Measurements from ENCODE around the gene LARGE1. TPM values are rescaled to one million over a fixed set of nuclear protein-coding genes. Genes with fewer than 3 reads are reported as not detected.

The LARGE1 gene
- total RNA-seq, 1 experiment from 2014 or later = 1.5 TPM

DNA sequence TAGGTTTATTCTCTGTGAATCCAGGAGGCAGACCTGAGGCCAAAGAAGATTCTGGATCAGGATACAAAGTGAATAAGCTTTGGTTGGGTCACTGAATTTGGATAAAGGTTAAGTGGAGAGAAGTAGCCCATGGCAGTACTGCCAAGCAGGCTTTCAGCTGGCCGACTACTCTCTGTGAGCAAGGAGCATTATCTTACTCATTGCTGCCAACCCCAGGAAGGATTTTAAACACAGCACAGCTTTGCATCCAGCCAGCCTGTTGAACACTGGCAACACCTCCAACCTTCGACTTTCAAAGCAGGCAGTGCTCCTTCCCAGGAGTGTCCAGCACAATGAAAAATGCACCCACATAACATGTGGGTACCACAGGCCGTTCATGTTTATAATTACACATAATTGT is 498.4 kb downstream of the LARGE1 start:
- no peaks in the 10 kb centered on the region for H4K20me1 ChIP-seq (ENCODE audit: insufficient read depth)
- no peaks in the 10 kb centered on the region for H3K9me2 ChIP-seq (ENCODE audit: insufficient read depth)
- no peaks in the 10 kb centered on the region for H3K79me2 ChIP-seq (ENCODE audit: insufficient read depth, low read length)
- H3K27ac ChIP-seq (ENCODE audit: low read depth, low read length) = no peak overlapping the region
- ChIA-PET CTCF (no interaction called here), RAD21 (ENCODE audit: low non-redundant PET in 1 of 2, low total read pairs in 2 of 2, uncharacterized antibody in 2 of 2, unreplicated experiment in 2 of 2) (no interaction called here), POLR2A (no interaction called here)
- H2AFZ ChIP-seq (ENCODE audit: low read depth, low read length, poor library complexity, severe bottlenecking) = no peak overlapping the region
- no peaks in the 10 kb centered on the region for H3K36me3 ChIP-seq (ENCODE audit: control insufficient read depth in 1 of 2, insufficient read depth in 2 of 2, low read length in 2 of 2)
- TF ChIP-seq CEBPB (IDR thresholded peaks at IDR 0.05; ENCODE audit: low read depth) (no peak), ZNF274 (IDR thresholded peaks at IDR 0.05; ENCODE audit: low read depth, low read length) (no peak), TCF7L2 (IDR thresholded peaks at IDR 0.05; ENCODE audit: borderline replicate concordance, extremely low read depth, insufficient read depth, insufficient read length) (no peak), SP1 (IDR thresholded peaks at IDR 0.05; ENCODE audit: low read depth) (no peak), POLR2AphosphoS5 (IDR thresholded peaks at IDR 0.05; ENCODE audit: low read depth, low read length) (no peak), ELF1 (IDR thresholded peaks at IDR 0.05; ENCODE audit: borderline replicate concordance, low read depth) (no peak), EZH2 (IDR thresholded peaks at IDR 0.05) (no peak), CBX3 (IDR thresholded peaks at IDR 0.05; ENCODE audit: low read depth) (no peak), FOSL1 (IDR thresholded peaks at IDR 0.05; ENCODE audit: low read depth) (no peak), JUND (IDR thresholded peaks at IDR 0.05) (no peak), ZFX (IDR thresholded peaks at IDR 0.05) (no peak), YY1 (IDR thresholded peaks at IDR 0.05; ENCODE audit: extremely low read depth, insufficient replicate concordance, low read depth, low read length) (no peak), SRF (IDR thresholded peaks at IDR 0.05; ENCODE audit: low read depth) (no peak), RAD21 (IDR thresholded peaks at IDR 0.05; ENCODE audit: low read depth) (no peak), POLR2A (IDR thresholded peaks at IDR 0.05; ENCODE audit: borderline replicate concordance, extremely low read depth, insufficient read depth, insufficient read length) (no peak)
- TF ChIP-seq, protein P1, sequence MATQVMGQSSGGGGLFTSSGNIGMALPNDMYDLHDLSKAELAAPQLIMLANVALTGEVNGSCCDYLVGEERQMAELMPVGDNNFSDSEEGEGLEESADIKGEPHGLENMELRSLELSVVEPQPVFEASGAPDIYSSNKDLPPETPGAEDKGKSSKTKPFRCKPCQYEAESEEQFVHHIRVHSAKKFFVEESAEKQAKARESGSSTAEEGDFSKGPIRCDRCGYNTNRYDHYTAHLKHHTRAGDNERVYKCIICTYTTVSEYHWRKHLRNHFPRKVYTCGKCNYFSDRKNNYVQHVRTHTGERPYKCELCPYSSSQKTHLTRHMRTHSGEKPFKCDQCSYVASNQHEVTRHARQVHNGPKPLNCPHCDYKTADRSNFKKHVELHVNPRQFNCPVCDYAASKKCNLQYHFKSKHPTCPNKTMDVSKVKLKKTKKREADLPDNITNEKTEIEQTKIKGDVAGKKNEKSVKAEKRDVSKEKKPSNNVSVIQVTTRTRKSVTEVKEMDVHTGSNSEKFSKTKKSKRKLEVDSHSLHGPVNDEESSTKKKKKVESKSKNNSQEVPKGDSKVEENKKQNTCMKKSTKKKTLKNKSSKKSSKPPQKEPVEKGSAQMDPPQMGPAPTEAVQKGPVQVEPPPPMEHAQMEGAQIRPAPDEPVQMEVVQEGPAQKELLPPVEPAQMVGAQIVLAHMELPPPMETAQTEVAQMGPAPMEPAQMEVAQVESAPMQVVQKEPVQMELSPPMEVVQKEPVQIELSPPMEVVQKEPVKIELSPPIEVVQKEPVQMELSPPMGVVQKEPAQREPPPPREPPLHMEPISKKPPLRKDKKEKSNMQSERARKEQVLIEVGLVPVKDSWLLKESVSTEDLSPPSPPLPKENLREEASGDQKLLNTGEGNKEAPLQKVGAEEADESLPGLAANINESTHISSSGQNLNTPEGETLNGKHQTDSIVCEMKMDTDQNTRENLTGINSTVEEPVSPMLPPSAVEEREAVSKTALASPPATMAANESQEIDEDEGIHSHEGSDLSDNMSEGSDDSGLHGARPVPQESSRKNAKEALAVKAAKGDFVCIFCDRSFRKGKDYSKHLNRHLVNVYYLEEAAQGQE (IDR thresholded peaks at IDR 0.05; ENCODE audit: low read depth) = no peak
- TF ChIP-seq, protein P2, sequence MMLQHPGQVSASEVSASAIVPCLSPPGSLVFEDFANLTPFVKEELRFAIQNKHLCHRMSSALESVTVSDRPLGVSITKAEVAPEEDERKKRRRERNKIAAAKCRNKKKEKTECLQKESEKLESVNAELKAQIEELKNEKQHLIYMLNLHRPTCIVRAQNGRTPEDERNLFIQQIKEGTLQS (IDR thresholded peaks at IDR 0.05) = no peak
- TF ChIP-seq, protein P3, sequence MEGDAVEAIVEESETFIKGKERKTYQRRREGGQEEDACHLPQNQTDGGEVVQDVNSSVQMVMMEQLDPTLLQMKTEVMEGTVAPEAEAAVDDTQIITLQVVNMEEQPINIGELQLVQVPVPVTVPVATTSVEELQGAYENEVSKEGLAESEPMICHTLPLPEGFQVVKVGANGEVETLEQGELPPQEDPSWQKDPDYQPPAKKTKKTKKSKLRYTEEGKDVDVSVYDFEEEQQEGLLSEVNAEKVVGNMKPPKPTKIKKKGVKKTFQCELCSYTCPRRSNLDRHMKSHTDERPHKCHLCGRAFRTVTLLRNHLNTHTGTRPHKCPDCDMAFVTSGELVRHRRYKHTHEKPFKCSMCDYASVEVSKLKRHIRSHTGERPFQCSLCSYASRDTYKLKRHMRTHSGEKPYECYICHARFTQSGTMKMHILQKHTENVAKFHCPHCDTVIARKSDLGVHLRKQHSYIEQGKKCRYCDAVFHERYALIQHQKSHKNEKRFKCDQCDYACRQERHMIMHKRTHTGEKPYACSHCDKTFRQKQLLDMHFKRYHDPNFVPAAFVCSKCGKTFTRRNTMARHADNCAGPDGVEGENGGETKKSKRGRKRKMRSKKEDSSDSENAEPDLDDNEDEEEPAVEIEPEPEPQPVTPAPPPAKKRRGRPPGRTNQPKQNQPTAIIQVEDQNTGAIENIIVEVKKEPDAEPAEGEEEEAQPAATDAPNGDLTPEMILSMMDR (IDR thresholded peaks at IDR 0.05 in 2 of 3, conservative IDR thresholded peaks at IDR 0.05 in 1 of 3; ENCODE audit: borderline replicate concordance in 1 of 3, insufficient read depth in 1 of 3, low read depth in 2 of 3, low read length in 2 of 3) = no peak
- TF ChIP-seq, protein P4, sequence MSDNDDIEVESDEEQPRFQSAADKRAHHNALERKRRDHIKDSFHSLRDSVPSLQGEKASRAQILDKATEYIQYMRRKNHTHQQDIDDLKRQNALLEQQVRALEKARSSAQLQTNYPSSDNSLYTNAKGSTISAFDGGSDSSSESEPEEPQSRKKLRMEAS (IDR thresholded peaks at IDR 0.05) = no peak
- TF ChIP-seq, protein P5, sequence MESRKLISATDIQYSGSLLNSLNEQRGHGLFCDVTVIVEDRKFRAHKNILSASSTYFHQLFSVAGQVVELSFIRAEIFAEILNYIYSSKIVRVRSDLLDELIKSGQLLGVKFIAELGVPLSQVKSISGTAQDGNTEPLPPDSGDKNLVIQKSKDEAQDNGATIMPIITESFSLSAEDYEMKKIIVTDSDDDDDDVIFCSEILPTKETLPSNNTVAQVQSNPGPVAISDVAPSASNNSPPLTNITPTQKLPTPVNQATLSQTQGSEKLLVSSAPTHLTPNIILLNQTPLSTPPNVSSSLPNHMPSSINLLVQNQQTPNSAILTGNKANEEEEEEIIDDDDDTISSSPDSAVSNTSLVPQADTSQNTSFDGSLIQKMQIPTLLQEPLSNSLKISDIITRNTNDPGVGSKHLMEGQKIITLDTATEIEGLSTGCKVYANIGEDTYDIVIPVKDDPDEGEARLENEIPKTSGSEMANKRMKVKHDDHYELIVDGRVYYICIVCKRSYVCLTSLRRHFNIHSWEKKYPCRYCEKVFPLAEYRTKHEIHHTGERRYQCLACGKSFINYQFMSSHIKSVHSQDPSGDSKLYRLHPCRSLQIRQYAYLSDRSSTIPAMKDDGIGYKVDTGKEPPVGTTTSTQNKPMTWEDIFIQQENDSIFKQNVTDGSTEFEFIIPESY (IDR thresholded peaks at IDR 0.05; ENCODE audit: extremely low read depth, insufficient replicate concordance, low read length) = no peak
- BruUV-seq (replicated peaks) = no TSS peak
- DNase-seq (ENCODE audit: low read depth, low spot score) (no peak), ATAC-seq (no peak)
- no peaks in the 10 kb centered on the region for H3K4me1 ChIP-seq (ENCODE audit: control insufficient read depth in 1 of 2, insufficient read depth in 2 of 2, low read length in 2 of 2)
- H3K4me3 ChIP-seq (replicated peaks in 1 of 2; ENCODE audit: low read depth in 1 of 2, low read length in 2 of 2) = no peak overlapping the region
- no peak overlapping the region for H3K4me2 ChIP-seq (ENCODE audit: low read length)
- H3K27me3 ChIP-seq (ENCODE audit: insufficient read depth, low read length) = no peaks in the 10 kb centered on the region
- intact Hi-C loops (cut with micrococcal nuclease) = no loop called here
- no peak overlapping the region for H3K9ac ChIP-seq (ENCODE audit: low read length)
- peaks cover 0 to 6% of the 10 kb centered on the region in 2 experiments; a peak in 2 of 4 replicates for H3K9me3 ChIP-seq (ENCODE audit: control insufficient read depth in 1 of 2, insufficient read depth in 1 of 2, low read depth in 1 of 2, low read length in 2 of 2)
